HepG2 (cell line): ENCODE results near the gene HACE1.

ENCODE experiments used
- SRSF4 ChIP-seq: fragments of 200-400 bp; formaldehyde crosslinking; IDR thresholded peaks from one replicate; pipeline ENCODE4 v1.6.1; 2018; ENCODE audit warnings: mild to moderate bottlenecking, low read depth, low read length, moderate library complexity; ENCODE audit not compliant: poor library complexity, severe bottlenecking
- SUZ12 ChIP-seq: fragments of 150-350 bp; IDR thresholded peaks from 2 replicates; pipeline ENCODE4 v1.6.1; 2014; ENCODE audit warnings: low read depth, low read length
- ZFP91 ChIP-seq: sonication (generic); formaldehyde crosslinking; IDR thresholded peaks from 2 replicates; pipeline ENCODE4 v1.9.0; 2022; ENCODE audit warnings: missing genetic modification reagents, mild to moderate bottlenecking, borderline replicate concordance
- ZNF12 ChIP-seq: sonication (generic); formaldehyde crosslinking; IDR thresholded peaks from 2 replicates; pipeline ENCODE4 v1.5.0; 2020; ENCODE audit warnings: missing genetic modification reagents
- ZZZ3 ChIP-seq: sonication (generic); formaldehyde crosslinking; IDR thresholded peaks from 2 replicates; pipeline ENCODE4 v1.4.0; 2020; ENCODE audit warnings: missing genetic modification reagents, mild to moderate bottlenecking, borderline replicate concordance

DNA sequence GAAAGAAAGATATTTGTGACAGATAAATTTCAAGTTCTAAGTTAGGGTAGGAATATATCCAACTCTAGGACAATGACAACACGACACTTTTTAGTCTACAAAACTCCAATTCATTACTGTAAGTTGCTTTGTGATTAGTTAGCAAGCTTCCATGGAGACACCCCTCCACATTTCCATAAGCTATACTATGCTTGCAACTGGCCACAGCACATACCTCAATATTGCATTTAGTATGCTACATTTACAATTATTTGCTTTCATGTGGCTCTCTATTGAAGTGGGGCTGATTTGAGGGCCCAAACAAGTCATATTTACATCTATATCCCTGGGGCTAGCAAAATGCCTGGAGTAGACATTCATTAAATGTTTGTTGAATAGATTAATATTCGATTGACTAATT, 129.3 kb downstream of the HACE1 start:
- no peak for TF ChIP-seq SRSF4
- no peak for TF ChIP-seq ZFP91
- TF ChIP-seq ZNF12 (CRISPR knock-in tag) = no peak
- no peak for TF ChIP-seq ZZZ3 (CRISPR knock-in tag)
- TF ChIP-seq SUZ12 = no peak
